NCI-H526 treated with DMSO at 0.1 percent for 48 hours (cell line): ENCODE results near the gene MIGA2.
"Not testable (repeated sequence)": the region's sequence is repeated elsewhere in the genome, so short reads cannot be mapped to it uniquely, and the experiment has no call there.

Source experiments
- DNase-seq: peaks from one replicate; lab custom pipeline; 2025; lab: John Stamatoyannopoulos, UW

The MIGA2 gene, protein sequence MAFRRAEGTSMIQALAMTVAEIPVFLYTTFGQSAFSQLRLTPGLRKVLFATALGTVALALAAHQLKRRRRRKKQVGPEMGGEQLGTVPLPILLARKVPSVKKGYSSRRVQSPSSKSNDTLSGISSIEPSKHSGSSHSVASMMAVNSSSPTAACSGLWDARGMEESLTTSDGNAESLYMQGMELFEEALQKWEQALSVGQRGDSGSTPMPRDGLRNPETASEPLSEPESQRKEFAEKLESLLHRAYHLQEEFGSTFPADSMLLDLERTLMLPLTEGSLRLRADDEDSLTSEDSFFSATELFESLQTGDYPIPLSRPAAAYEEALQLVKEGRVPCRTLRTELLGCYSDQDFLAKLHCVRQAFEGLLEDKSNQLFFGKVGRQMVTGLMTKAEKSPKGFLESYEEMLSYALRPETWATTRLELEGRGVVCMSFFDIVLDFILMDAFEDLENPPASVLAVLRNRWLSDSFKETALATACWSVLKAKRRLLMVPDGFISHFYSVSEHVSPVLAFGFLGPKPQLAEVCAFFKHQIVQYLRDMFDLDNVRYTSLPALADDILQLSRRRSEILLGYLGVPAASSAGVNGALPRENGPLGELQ

DNA sequence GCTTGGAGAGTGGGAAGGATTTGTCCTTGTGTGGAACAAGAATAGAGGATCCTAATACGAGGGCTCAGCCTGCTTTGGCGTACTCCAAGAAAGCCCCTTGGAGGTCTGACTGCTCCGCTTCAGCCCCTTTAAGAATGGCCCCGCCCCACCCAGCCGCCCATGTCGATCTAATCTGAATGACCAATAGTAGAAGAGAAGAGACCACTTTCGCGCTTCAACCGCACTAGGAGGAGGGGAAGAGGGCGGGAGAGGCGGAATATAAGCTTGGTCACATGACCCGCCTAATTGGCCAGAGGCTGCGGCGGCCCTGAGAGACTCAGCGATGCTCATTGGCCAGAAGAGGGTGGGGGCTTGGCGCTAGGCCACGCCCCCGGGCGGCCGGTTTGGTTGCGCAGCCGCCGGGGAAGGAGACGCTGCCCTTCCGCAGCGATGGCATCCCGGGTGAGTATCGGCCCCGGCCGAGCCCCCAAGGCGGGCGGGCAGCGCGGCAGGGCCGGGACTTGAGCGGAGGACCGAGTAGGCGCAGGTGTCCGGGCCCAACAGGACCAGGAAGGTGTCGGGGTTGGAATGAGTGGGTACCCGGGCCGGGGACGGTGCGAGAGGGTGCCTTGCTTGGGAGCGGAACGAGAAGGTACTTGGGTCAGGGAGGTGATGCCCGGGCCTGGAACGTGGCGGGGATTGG, at the start of gene MIGA2:
Gene MIGA2, plus strand, starts transcription at position 386 of the 682 bp plus-strand sequence. CDS start 3,969 bp downstream, outside the sequence.
- DNase-seq = peak; percentile 97

DNA sequence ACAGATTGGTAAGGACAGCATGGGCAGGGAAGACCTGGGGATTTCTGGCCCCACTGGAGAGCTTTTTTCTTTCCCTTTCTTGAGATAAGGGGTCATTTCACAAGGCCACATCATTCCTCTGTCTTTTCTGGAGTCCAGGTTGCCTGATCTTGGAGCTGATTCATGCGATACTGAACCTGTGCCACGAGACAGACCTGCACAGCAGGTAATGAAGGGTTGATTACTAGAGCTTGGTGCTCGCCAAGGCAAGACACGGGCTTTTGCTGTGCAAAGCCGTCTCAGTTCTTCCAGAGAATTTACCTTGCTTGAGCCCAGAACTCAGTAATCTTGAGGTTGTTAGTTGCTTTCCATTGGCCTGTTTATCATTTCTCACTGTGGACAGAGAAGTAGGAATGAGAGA, 49.8 kb upstream of the MIGA2 start:
- DNase-seq = no peak

DNA sequence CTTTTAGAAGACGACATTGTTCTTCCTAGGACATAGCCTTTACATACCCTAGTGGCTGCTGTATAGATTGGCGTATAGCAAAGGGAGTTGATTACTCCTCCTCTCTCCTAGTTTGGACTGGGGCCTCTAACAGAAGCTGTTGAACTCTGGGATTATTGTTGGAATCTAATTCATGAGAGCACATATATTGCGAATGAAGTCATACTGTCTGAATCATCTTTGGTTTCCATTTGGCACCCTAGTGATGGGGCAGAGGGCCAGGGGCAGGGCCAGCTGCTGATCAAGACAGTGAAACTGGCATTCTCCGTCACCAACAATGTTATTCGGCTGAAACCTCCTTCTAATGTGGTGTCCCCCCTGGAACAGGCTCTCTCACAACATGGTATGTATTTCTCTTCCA, 48.6 kb upstream of the MIGA2 start:
- no peak for DNase-seq

DNA sequence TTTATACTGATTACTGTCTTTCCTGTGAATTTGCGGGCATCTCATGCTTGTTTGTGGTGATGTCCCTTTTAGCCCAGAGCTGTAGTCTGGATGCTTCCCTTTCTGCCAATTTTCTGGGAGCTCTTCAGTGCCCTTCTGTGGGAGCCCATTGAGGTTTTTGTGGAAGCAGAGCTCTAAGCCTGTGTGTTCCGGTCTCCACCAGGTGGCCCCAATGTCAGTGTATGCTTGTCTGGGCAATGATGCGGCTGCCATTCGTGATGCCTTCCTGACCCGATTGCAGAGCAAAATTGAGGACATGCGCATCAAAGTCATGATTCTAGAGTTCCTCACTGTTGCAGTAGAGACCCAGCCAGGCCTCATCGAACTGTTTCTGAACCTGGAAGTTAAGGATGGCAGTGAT, 43.4 kb upstream of the MIGA2 start:
- DNase-seq = no peak

DNA sequence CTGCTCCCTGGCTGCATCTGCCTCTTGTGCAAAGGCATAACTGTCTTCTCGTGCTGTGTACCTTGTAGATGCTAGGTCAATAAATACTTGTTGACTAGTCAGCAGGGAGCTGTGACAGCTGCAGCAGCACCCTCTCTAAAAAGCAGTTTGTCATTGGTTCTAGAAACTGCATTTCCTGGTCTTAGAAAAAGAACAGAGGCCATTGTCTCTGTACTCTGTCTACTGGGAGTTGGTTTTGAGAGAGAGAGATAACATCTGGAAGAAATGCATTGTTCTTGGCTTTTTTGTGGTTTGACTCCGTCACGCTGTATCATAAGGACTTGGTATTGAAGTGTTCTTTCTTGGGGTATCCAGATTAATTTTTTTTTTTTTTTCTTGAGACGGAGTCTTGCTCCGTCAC, 40.6 kb upstream of the MIGA2 start:
- DNase-seq = no peak

DNA sequence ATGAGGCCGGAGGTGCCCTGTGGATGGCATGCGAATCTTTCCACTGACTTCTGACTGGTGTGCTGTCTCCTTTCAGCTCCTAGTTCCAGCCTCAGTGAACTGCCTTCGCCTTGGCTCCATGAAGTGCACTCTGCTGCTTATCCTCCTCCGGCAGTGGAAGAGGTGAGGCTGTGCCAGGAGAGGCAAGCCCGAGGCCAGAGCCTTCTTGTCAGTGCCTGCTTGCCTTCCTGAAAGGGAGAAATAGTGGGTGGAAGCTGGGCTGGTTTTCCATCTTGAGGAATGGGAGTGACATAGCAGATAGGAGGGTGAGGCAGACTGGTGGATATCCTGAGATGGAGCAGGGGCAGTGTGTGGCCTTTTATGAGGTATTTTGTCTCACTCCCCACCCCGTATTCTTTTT, 38.0 kb upstream of the MIGA2 start:
- DNase-seq = no peak

DNA sequence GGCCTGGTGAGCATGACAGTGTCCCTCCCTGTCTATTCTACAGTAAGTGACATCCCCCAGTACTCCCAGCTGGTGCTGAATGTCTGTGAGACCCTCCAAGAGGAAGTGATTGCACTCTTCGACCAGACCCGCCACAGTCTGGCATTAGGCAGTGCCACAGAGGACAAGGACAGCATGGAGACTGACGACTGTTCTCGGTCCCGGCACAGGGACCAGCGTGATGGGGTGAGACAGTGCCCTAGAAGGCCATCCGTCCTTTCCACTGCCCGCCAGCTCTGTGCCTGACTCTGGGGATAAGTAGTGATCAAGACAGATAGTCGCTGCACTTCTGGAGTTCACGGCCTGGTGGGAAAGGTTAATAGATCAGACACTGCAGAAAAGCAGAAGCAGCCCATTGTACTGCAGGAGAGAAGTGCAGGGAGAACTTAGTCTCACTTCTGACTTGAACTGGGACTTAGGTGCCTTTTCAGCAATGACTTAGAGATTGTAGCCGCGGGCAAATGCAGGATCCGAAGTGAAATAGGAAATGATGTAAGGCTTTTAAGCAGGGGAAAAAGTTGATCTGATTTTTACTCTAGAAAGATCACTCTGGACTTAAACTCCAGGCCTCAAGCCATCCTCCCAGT, 36.7 kb upstream of the MIGA2 start:
- DNase-seq = no peak

DNA sequence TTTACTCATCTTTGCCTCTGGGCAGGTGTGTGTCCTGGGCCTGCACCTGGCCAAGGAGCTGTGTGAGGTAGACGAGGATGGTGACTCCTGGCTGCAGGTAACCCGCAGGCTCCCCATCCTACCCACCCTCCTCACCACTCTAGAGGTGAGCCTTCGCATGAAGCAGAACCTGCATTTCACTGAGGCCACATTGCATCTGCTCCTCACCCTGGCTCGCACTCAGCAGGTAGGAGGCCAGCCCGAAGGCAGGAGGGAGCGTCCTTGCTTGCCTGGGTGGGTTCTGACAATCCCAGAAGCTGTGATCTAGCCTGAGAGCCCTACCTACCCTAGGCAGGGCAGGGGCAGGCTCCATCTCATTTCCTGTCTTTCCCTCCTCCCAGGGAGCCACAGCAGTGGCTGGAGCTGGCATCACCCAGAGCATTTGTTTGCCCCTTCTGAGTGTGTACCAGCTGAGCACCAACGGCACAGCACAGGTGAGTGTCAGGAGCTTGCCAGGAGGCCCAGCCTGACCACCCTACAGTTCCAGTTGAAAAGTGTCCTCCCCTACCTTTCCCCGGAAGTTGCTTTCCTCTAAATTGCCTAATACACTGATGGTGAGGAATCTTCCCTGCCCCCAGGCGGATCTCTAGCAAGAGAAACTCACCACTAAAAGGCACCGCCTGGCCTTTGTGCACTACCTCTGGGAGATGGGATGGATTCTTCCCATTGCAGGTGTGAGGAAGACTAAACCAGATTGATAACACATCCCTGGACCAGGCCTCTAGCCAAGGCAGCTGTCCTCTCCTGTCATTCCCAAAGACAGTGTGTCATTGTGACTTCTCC, 34.7 kb upstream of the MIGA2 start:
- no peak for DNase-seq

DNA sequence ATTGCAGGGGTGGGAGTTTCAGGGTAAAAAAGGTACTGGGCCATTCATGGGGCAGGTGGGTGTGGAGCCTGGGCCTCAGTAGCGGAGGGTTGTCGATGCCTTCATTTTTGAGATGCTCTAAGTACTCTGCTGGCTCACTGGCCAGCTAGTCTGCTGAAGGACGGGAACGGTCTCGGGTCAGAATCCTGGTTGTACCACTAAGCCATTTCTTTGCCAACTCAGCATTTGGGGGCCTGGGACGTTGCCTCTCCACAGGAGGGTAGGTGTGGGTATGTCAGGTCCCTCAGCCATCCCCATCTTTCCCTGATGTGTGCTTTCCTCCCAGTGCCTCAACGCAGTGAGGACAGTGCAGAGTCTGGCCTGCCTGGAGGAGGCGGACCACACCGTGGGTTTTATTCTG, 33.4 kb upstream of the MIGA2 start:
- DNase-seq = no peak

DNA sequence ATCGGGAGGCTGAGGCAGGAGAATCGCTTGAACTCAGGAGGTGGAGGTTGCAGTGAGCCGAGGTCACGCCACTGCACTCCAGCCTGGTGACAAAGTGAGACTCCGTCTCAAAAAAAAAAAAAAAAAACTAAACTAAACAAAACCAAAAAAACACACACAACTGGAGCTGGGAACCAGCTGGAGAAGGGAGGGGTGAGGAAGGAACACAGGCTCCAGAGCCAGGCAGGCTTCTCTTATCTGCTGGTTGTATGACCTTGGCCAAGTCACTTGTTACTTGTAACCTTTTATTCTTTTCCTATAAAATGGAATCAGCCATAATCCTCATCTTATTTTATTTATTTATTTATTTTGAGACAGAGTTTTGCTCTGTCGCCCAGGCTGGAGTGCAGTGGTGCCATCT, 32.3 kb upstream of the MIGA2 start:
- not testable (repeated sequence) for DNase-seq

DNA sequence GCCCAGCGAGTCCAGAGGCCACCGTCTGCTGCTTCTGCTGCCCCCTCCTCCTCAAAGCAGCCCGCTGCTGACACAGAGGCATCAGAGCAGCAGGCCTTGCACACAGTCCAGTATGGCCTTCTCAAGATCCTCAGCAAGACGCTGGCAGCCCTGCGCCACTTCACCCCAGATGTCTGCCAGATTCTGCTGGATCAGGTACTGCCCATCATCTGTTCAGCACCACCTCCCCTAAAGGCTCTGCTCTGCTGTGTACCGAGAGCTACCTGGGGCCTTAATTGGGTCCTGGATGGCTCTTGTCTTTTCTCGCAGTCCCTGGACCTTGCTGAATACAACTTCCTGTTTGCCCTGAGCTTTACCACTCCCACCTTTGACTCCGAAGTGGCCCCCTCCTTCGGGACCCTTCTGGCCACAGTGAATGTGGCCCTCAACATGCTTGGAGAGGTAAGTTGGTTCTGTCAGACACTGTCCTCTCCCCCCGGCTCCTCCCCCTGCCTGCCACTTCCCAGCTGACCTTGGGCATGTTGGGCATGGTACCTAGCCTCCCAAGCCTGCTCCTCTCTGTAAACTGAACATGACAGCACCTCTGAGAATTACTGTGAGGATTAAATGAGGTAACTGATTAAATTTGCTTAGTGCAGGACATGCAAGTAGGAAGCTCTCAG, 31.0 kb upstream of the MIGA2 start:
- no peak for DNase-seq

DNA sequence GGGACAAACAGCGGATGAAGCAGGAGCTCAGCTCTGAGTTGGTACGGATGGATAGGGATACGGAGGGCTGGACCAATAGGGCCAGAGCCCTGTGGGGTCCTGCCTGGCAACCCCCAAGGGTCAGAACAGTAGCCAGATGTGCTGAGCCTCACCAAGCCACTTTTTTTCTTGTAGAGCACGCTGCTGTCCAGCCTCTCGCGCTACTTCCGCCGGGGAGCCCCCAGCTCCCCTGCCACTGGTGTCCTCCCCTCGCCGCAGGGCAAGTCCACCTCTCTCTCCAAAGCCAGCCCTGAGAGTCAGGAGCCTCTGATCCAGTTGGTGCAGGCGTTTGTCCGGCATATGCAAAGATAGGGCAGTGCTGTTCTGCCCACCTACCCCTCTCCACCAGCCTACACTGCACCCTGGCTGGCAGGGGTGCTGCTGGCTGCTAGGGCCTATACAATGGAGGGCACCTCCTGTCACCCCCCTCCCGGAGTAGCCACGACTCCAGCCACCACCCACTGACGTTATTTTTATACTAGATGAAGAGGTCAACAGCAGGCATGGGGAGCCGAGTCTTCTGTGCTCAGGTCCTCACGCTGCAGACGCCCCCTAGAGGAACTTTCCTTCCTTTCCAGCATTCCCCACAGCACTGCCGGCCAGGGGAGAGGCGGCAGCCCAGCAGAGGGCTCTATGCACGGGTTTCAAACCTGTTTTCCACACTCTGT, 29.9 kb upstream of the MIGA2 start:
- peak; percentile 15 for DNase-seq

DNA sequence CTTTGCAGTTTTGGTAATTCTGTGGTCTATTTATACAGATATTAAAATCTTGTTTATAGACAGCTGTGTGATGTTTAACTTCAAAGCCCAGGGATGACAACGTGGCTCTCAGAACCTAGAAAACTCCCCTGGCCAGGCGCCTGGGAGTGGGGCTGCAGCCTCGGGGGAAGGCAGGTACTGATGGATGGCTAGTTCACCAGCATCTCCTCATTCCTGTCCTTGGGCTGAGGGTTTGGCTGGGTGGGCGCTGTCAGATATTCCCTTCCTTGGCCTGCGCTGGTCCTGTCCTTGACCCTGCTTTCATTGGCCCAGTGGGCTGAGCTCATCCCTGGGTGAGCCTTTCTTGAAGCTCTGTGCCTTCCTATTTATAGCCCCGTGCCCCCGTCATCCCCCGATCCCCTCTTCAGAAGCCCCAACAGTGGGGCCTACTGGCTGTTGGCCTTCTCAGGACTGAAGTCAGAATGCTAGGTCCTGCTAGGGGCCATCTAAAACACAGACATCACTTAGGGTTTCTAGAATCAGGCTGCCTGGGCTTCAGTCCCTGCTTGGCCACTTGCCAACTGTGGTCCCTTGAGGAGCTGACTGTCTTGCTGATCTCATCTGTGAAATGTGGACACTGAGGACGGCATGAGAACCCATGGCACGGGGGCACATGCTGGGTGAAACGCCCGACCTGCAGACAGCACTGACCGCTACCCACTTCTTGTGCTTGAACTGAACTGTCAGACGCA, 29.2 kb upstream of the MIGA2 start:
- DNase-seq = no peak

DNA sequence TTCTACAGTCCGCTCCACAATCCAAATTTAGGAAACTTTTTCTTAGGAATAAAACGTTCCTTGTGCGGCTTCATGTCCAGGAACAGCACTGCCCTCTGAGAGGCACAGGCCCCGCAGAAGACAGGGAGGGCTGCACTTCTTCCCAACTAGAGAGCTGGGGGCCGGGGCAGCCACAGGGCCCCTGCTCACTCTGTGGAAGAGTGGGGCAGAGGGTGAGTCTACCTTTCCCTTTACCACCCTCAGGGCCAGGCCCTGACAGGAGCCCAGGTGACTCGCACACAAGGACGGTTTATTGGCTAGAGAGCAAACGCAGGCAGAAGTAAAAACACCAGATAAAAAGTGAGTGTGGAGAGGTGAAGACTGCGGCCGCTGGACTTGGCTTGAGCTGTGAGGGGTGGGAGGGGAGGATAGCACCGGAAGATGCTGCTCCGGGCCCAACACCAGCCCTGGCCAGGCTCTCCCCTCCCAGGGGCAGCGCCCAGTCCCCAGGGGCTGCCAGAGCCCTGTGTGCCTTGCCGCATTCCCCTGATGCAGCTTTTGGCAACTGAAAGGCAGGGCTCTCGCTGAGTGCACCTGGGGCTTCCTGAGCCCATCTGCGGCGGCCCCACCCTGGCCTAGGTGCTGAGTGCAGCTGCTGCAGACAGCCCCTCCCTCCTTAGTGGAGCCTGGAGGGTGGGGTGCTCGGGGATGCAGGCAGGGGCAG, 28.5 kb upstream of the MIGA2 start:
- no peak for DNase-seq

DNA sequence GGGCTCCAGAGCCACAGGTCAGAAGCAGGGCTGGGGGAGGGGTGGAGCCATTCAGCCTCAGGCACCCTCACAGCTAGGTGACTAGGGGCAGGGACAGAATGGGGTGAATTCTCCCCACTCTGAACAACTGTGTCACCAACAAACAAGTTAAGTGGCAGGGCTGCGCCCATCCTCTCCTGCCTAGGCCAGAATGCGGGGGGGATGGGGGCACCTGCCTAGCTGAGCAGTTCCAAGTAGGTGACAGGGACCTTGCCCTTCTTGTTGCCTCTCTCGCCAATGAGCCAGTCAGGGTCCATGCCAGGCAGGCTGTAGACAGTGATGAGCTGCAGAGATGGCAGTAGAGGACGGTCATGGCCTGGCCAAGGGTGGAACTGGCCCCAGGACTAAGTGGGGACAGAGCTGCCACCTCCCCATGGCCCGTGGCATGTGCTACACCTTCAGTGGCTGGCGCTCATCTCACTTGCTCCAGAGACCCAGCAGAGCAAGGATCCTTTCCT, 27.9 kb upstream of the MIGA2 start:
- DNase-seq = no peak

DNA sequence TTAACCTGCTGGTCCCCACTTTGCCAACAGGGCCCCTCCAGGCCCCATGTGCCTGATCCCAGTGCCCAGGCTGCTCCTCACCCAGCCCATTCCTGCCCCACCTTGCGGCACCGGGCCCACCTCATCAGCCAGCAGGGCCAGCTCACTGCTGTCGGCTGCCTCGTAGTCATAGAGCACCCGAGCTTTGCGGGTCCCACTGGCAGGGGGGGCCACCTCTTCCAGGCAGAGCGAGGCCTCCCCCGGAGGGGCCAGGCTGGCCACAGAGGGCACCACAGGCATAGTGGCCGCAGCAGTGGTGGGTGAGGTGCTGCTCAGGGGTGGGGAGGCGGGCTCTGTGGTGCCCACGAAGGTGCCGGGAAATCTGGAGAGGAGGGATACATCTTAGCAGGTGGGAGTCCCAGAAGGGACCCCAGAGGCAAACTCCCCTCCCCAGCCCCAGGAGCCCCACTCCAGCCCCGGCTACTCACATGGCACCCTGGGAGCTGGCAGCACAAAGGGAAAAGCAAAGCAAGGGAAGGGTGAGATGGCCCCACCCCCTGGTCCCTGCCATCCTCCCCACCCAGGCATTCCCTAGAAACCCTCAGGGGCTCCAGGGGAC, 27.3 kb upstream of the MIGA2 start:
- no peak for DNase-seq

DNA sequence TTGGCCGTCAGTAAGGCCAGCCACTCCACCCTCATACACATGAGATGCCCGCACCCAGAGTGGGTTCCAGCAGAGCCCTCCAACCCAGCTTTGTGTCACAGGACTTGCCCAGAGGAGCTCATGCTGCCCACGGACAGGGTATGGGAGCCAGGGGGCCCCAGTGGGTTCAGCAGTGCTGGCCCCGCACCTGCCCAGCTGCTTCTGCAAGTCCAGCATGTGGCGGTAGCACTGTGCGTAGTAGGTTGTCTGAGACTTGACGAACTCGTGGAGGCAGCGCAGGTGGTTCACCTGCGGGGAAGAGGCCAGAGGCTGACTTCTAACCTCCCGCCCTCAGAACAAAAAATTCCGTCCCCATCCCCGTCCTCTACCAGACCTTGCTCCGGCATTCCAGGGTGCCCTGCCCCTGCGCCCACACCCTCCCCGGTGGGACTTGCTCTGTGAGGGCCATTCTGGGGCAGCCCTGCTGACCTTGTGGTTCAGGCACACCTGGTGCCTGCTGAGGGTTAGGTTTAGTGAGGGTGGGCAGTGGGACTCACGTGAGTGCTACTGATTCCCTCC, 26.8 kb upstream of the MIGA2 start:
- DNase-seq = no peak

DNA sequence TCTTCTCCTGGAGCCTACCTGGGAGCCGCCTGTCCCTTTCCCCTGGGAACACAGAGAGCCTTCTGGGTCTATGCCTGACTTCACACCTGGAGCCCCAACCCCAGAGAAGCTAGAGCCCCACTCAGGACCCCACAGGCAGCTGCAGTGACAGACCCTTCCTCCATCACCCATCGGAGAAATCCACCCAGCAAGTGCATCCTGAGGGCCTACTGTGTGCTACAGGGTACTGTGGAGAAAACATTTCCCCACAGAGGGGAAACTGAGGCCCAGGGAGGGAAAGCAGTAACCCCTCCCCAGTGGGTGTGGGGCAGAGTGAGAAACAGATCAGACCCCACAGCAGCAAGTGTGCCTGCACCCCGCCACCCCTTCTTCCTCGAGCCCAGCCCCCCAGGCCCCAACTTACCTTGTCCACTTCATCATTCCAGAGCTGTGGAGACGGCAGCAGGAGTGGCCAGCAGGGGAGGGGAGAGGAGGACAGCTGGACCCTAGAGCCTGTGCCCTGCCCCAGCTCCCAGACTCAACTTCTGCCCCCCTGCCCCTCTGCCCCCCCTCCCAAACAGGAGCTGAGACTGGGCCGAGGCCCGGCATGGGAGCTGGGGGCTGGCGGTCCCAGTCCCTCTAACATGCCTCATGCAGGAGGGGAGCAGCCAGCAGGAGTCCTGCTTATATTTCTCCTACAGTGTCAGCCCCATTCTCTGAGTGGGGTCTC, 26.0 kb upstream of the MIGA2 start:
- no peak for DNase-seq
